DMS 273 (cell line): Measurements from ENCODE around the gene PIH1D2.
"Not testable (repeated sequence)": the region's sequence is repeated elsewhere in the genome, so short reads cannot be mapped to it uniquely, and the experiment has no call there.

Source experiments
- DNase-seq: peaks from one replicate; lab custom pipeline; 2025; ENCODE audit not compliant: unreplicated experiment; lab: John Stamatoyannopoulos, UW

The PIH1D2 gene

DNA sequence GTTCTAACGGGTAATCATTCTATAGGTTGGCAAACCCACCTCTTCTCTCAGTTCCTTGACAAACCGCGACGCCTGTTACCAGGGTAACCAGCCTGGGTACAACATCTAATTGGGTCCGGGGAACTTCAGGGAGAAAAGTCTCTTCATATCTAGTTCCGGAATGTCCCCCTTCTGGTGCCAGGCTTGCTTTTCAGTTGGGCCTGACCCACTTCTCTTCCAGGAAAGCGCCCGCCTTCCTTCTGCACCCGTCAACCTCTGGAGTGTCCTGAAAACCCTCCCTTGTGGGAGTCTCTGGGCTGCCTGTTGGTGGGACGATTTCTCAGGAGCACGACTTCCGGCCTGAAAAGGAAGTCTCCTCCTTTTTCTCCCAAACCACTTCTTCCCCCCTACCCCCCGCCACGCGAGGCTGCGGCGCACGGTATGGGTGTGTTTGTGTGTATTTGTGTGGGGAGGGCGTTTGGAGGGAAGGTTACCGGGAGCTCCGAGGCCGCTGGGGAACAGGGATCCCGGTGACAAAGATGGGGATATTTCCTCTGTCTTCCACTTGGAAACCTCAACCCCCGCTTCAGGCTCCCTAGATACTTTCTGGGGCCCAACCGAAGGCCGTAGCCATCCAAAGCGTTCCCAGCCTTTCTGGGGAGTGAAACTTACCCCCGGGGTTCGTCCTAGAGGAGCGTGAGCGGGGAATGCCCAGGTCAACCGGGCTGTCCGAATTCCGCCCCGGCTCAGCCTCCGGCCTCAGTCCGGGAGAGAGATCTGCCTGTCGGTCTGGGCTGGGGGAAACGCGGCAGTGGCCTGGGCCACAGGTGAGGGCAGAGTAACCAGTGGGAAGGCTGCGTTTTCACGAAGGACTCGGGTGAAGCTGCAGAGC, at the start of gene PIH1D2, which contains the start of gene NKAPD1:
PIH1D2 (minus strand) TSS at position 77 of the 871 bp plus-strand sequence. CDS start 843 bp downstream, outside the sequence.
NKAPD1 (plus strand) TSS at position 359 of the 871 bp plus-strand sequence. CDS start 1,276 bp downstream, outside the sequence.
- peak; percentile 90 for DNase-seq

DNA sequence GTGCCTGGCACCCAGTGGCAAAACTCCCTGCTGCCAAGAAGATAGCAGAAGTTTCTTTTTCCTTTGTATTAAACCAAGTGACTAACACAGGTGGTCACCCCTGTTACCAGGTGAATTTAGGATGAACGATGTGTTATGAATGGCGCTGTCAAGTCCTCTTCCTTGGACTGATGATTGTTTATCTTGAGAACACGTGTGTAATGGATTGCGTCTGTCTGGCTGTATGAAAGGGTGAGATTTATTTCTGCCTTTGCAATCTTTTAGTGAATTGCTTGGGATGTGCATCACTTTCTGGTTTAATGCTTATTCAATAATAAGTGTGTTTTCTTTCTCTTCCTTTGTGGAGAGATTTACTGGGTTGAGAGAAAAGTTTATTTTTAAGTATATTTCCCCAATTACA, 49.3 kb upstream of the PIH1D2 start:
- DNase-seq = no peak

- DNase-seq = no peak
Observed at GRCh38 chr11:112121981-112122615, 48.3 kb upstream of the PIH1D2 start.

DNA sequence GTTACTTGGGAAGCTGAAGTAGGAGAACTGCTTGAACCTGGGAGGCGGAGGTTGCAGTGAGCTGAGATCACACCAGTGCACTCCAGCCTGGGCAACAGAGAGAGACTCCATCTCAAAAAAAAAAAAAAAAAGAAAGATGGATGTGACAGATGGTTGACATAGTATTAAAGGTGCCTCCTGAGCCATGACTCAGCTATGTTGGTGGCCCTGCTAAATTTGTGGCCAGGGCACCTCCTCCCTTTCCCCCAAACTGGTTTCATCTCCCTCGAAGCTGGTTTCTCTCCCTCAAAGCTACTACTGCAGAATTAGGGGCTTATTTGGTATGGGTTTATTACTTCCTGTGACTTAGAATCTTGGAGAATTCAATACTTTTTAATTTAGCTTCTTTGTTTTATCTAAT, 44.4 kb upstream of the PIH1D2 start:
- DNase-seq = peak; percentile 17

DNA sequence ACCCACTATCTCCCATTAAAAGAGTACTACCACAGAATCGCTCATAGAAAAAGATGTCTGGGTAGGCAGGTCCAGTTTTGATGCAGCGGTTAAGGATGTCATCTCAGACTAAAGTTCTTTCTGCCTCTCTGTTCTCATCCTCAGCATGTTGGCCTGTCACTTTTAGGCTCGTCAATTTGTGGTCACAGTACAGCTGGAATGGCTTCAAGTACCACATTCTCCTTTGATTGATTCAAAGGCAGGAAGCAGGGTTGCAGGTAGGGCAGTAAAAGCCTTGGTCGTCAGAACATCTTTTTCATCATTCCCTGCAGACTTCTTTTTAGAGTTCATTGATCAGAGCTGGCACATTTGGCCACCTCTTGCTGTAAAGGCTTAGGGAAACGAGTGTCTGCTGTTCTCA, 41.6 kb upstream of the PIH1D2 start:
- DNase-seq = no peak

DNA sequence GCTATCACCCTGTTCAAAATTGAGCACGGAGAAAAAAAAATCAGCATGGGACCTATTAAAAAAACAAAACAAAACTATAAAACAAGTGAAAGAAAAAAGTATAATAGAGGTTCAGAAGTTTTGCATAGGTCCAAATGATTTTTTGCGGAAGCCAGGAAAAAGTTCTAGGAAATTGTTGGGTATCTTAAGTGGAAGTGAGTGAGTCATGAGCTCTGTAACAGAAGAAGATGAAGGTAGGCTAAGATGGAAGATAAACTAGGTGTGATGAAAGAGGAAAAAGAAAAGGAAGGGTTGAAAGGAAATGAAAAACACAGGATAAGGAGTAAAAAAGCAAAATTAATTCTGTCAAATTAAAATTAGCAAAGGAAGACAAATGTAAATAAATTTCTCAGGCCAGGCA, 40.6 kb upstream of the PIH1D2 start:
- no peak for DNase-seq

DNA sequence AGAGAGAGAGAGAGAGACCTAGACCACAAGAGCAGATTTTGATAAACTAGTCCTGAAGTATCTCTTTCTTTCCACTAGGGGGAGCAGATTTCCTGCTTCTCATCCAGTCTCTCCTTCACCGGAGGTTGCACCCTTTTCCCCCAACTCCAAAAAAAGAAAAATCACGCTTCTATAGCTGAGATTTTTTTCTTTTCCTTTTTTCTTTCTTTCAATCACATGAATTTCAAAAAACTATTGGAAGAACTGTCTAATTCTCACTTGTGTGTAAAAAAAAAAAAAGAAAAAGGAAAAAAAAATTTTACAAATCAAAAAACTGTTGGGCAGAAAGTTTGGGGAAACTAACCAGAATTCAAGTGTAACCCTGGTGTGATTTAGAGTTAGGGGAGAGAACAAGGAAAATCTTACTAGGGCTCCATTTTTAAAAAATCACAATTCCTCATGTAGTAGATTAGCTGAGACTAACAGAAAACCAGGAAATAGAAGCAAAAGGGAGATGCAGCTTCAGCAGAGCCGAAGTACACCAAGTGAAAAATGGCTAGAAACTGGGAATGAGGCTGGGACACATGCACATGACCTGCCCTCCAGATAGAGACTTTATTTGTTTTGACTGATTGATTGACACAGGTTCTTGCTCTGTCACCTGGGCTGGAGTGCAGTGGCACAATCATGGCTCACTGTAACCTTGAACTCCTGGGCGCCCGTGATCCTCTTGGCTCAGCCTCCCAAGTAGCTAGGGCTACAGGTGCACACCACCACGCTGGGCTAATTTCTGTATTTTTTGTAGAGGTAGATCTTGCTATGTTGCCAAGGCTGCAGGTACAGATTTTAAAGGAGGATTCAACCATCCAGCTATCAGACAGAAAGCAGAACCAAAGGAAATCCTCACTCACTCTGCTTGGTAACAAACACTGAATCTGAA, 40.0 kb upstream of the PIH1D2 start:
- DNase-seq = peak; percentile 58

- DNase-seq = no peak
Observed at GRCh38 chr11:112106070-112106469, 32.3 kb upstream of the PIH1D2 start.

DNA sequence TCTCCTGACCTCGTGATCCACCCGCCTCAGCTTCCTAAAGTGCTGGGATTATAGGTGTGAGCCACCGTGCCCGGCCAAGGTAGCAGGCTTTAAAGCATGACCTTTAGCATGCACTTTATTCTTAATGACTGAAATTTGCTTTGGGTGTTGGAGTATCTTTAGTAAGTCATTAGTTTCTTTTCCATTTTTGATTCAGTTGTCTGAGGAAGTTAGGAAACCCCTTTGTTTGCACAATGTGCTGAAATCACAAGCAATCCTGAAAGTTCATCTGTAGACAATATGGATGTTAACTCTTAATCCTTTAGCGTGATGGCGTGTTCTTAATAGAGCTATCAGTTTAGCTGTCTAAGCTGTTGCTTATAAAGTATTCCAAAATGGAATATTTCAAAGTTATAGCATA, 29.6 kb upstream of the PIH1D2 start:
- DNase-seq = no peak

DNA sequence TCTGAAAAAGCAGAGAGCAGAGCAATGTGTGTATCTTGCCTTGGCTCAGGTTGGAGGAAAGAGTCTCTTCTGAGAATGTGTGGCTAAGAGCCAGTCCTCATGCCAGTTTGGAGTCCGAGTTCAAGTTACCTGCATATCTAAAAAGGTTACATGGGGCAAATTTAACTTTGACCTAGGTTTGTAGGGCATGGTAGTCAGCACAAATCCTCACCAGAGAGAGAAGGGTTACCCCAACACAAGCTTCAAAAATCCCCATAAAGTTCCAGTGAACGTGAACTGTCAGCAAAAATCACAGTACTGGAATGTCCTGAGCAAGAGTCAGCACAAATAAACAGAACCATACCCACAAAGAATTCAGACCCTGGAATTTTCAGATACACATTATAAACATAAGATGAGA, 26.6 kb upstream of the PIH1D2 start:
- no peak for DNase-seq

GRCh38 chr11:112097734-112098528, 24.1 kb upstream of the PIH1D2 start:
- no peak for DNase-seq

DNA sequence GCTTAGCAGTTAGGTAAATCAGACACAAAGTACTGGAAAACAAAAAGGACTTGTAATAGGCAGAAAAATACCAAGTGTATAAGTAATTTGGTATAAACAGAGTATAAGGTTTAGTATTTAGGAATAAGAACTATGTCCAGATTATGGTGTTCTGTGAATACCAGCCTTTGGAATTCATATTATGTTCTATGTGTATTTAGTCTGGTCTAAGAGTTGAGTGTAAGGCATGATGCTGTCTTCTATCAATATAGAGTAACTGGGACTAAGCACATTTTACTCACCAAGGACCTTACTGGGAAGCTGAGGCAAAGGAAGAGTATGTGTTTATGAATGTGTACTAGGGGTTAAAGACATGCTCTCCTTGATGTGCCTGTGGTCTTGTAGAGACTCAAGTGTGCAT, 22.4 kb upstream of the PIH1D2 start:
- DNase-seq = no peak

- DNase-seq = not testable (repeated sequence)
Observed at GRCh38 chr11:112095302-112095701, 21.5 kb upstream of the PIH1D2 start.

DNA sequence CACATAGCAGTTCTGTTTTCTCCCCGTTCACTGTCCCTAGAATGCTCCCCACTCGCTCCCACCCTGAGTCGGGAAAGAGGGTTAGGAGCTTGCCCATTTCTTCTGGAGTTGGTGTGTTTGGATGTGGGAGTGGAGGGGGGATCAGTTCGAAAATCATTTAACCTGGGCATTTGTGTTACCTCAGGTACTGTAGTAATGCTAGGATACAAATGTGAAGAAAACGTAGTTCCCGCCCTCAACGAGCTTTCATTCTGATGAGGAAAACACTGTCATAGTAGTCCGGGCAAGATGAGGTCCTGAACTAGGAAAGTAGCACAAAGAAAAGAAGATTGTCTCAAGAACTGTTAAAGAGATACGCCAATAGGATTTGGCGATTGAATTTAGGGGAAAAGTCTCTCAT, 13.4 kb upstream of the PIH1D2 start:
- DNase-seq = no peak

- peak; percentile 97 for DNase-seq
Observed at GRCh38 chr11:112086422-112087191, 12.8 kb upstream of the PIH1D2 start, which contains the start of the genes SDHD and TIMM8B. Gene SDHD (plus strand): TSS chr11:112086873. CDS start chr11:112086908, 35 bp downstream. Gene TIMM8B (minus strand): TSS chr11:112086756. CDS start chr11:112086723, 33 bp downstream.

DNA sequence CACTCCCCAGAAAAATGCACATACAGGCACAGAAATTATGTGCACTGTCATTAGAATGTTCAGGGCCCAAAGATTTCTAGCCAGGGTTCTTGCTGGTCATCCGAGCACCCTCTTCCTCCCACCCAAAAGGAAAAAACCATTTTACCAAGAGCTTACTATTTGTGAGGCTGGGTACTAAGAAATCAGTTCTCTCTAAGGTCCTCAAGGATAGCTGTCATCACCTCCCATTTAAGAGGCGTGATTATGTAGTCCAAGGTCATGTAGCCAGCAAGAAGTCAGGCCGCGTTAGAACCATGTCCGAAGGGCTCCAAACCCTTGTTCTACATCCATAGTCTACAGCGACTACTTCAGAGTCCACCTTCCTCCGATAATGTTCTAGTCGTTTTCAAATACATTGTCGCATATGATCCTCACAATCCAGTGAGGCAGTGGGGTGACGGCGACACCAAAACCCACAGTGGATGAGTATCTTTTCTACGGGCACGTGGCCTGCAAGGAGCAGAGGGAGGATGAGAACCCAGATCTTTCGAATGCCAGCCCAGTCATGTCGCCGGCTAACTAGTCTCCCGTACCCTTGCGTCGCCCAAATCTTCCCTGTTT, 12.1 kb upstream of the PIH1D2 start:
- peak; percentile 43 for DNase-seq

GRCh38 chr11:112082729-112083128, 8.9 kb upstream of the PIH1D2 start:
- DNase-seq = no peak

DNA sequence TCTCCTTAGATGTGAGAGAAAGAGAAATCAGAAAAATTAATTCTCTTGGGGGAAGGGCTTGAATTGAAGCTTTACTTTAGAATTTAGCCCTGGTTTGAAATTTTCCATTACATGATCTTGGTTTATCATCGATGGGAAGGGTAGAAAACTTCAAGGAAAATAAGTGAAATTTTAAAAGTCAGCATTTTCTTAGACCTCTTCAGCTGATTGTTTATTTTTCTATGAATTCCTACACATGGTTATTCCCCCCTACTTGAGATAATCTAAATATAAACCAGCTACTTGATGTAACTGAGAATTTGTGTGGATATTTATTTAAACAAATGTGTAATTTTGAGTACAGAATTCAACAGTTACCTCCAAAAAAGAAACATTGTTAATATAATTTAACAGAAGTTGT, 10.9 kb downstream of the PIH1D2 start:
- no peak for DNase-seq

GRCh38 chr11:112058103-112058502, 15.7 kb downstream of the PIH1D2 start:
- DNase-seq = no peak
